PFSK-1 (cell line): ENCODE results near the gene SND1.

ENCODE experiments used
- FOXP2 ChIP-seq: optimal IDR thresholded peaks from 2 replicates; pipeline ENCODE3; 2011; ENCODE audit warnings: borderline replicate concordance, control low read depth, inconsistent platforms; ENCODE audit not compliant: insufficient read depth; ENCODE audit errors: extremely low read length, extremely low read depth
- POLR2AphosphoS5 ChIP-seq: IDR thresholded peaks from 2 replicates; pipeline ENCODE4 v1.6.1; 2012; ENCODE audit warnings: low read depth, mild to moderate bottlenecking, control low read depth, low read length, moderate library complexity
- REST ChIP-seq, 2 experiments: IDR thresholded peaks; 2 replicates each; pipeline versions ENCODE4 v1.6.1 to v1.8.0; 2011 to 2012; ENCODE audit warnings: low read depth in 2 of 2, low read length in 2 of 2, control low read depth in 1 of 2, inconsistent platforms in 1 of 2, mild to moderate bottlenecking in 1 of 2, moderate library complexity in 1 of 2; ENCODE audit not compliant: insufficient read depth in 1 of 2
- SIN3A ChIP-seq: IDR thresholded peaks from 2 replicates; pipeline ENCODE4 v1.6.1; 2012; ENCODE audit warnings: mild to moderate bottlenecking, low read length, moderate library complexity, borderline replicate concordance; ENCODE audit not compliant: insufficient read depth
- TAF1 ChIP-seq: IDR thresholded peaks from 2 replicates; pipeline ENCODE4 v1.6.1; 2012; ENCODE audit warnings: low read length, control low read depth, borderline replicate concordance; ENCODE audit not compliant: insufficient read depth

Gene SND1

DNA sequence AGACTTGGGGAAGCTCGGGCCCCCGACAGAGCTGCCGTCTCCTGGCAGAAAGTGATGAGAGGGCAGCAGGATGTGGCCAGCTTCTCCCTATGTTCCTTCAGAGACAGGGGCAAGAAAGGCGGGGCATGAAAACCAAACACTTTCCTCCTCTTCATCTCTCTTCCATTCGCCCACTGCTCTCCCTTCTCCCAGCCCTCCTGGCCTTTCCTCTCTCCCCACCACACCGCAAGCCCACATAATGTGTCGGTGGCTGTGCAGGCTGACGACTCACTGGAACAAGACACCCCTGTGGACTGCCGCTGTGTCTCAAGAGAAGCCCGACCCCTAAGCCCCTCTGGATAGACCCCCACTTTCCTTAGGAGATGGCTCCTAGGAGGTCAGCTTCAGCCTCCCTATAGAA, 438.5 kb downstream of the SND1 start:
- TF ChIP-seq FOXP2 (no peak), SIN3A (no peak), REST (IDR thresholded peaks at IDR 0.05; ENCODE audit: insufficient read depth in 1 of 2, low read depth in 2 of 2, low read length in 2 of 2) (no peak), POLR2AphosphoS5 (no peak), TAF1 (no peak)

DNA sequence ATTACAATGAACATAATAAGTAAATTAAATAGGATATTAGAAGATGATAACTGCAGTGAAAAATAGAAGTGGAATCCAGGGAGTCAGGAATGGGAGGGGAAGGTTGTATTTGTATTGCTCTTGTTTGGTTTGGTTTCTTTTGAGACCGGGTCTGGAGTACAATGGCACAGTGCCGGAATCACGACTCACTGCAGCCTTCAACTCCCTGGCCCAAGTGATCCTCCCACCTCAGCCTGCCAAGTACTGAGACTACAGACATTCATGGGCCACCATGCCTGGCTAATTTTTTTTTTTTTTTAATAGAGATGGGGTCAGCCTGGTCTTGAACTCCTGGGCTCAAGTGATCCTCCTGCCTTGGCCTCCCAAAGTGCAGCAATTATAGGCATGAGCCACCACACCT, 439.1 kb downstream of the SND1 start:
- TF ChIP-seq TAF1 (no peak), POLR2AphosphoS5 (no peak)

GRCh38 chr7:128092221-128092620, 440.2 kb downstream of the SND1 start:
- TF ChIP-seq POLR2AphosphoS5 (no peak), SIN3A (no peak)

DNA sequence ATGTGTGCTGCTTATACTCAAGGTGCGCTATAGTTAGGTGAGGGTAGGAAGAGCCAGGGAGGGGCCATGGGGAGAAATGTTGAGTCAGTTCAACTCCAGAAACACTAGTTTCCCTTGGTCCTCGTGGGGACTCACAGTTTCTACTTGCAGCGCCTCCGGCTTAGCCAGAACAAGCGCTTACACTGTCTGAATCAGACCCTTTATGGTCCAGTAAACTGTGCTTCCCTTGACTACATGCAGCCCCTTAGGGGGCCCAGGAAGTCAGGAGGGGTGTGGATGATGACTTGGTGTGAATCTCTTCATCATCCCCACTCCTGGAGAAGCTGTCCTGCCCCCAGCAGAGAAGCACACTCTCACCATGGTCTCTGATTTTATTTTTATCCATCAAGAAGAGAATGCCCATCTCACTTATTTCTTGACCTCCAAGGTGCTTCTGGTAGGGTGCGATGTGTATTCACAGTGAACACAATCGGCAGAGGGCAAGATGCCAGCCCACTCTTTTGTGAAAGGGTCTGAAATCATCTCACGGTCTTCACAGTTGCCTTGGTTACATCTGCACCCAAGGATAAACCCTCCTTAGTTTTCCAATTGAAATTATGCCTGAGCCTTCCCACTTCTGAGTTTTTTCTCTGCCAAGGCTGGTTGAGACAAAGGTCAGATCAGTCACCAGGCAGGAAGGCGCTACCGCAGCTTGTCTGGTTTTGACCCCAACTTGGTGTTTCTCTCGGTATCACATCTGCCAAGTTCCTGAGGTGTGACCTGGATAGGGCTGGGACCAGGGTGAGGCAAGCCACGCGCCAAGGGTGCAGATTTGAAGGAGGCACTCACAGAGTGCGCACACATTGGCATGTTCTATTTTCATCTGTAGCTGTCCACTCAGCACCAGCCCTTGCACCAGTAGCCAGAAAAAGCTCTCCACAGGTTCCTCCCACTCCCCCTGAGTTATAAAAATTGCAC, 441.9 kb downstream of the SND1 start:
- TF ChIP-seq SIN3A (no peak), REST (IDR thresholded peaks at IDR 0.05; ENCODE audit: insufficient read depth in 1 of 2, low read depth in 2 of 2, low read length in 2 of 2) (peak in 1 of 2 experiments; percentile 36; a peak in 1 of 4 replicates), FOXP2 (no peak), POLR2AphosphoS5 (no peak)

DNA sequence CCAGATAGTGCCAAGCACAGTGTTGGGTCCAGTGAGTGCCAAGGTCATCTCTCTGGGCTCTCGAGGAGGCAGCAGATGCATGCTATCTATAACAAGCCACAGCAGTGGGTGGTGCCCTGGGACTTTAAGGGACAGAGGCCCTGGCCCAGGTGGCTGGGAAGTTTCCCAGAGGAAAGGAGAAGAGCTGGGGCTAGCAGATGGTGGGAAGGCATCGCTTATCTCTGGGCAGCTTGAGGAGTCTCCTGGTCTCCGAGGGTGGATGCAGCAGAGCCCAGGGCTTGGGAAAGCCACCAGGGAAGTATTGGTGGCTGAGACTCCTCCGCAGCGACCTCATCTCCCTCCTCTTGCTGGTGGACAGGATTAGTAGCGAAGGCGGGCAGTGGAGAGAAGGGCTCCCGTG, 442.7 kb downstream of the SND1 start:
- no peak for TF ChIP-seq POLR2AphosphoS5
- no peak for TF ChIP-seq TAF1
- no peak for TF ChIP-seq SIN3A
- no peak for TF ChIP-seq REST (IDR thresholded peaks at IDR 0.05; ENCODE audit: insufficient read depth in 1 of 2, low read depth in 2 of 2, low read length in 2 of 2)
- no peak for TF ChIP-seq FOXP2

GRCh38 chr7:128097211-128097731, 445.3 kb downstream of the SND1 start:
- TF ChIP-seq SIN3A (no peak), POLR2AphosphoS5 (no peak), FOXP2 (no peak), TAF1 (no peak), REST (IDR thresholded peaks at IDR 0.05; ENCODE audit: insufficient read depth in 1 of 2, low read depth in 2 of 2, low read length in 2 of 2) (no peak)
